Suprapubic skin (tissue), 4 donors: ENCODE results near the gene CNIH3. TPM values are rescaled to one million over a fixed set of nuclear protein-coding genes. Genes with fewer than 3 reads are reported as not detected.

Source experiments
- DNase-seq, 2 donors: peaks; one replicate each; pipeline ENCODE4 v3.0.0-alpha.2; 2019; ENCODE audit warnings: low spot score in 2 of 2
- H3K27ac ChIP-seq: fragments of 200-600 bp; sonication (generic); one replicate; pipeline ENCODE4 v1.5.1; 2019
- H3K27me3 ChIP-seq: fragments of 200-600 bp; sonication (generic); one replicate; pipeline ENCODE4 v1.5.1; 2019
- H3K36me3 ChIP-seq: fragments of 200-600 bp; sonication (generic); one replicate; pipeline ENCODE4 v1.5.1; 2019
- H3K4me1 ChIP-seq: fragments of 200-600 bp; sonication (generic); one replicate; pipeline ENCODE4 v1.5.1; 2019
- H3K4me3 ChIP-seq: fragments of 200-600 bp; sonication (generic); one replicate; pipeline ENCODE4 v1.5.1; 2019; ENCODE audit warnings: mild to moderate bottlenecking
- H3K9me3 ChIP-seq: fragments of 200-600 bp; sonication (generic); one replicate; pipeline ENCODE4 v1.5.1; 2019
- EP300 ChIP-seq: sonication (generic); formaldehyde crosslinking; IDR thresholded peaks from one replicate; pipeline ENCODE4 v1.6.1; 2017; ENCODE audit warnings: antibody characterized with exemption
- POLR2A ChIP-seq, 2 donors: fragments of 450-650 bp; IDR thresholded peaks; one replicate each; pipeline ENCODE4 v1.6.1; 2017; ENCODE audit warnings: antibody characterized with exemption in 2 of 2, mild to moderate bottlenecking in 2 of 2, moderate library complexity in 2 of 2
- POLR2AphosphoS5 ChIP-seq, 3 donors: sonication (generic); formaldehyde crosslinking; IDR thresholded peaks; one replicate each; pipeline ENCODE4 v1.6.1; 2017; ENCODE audit warnings: antibody characterized with exemption in 3 of 3
- WGBS: methylation state at CpG from one replicate; pipeline ENCODE4 v1.1.5; 2018; 5-methylcytosine and 5-hydroxymethylcytosine counted together
- total RNA-seq, 4 donors: library from RNA; depleted of rRNA; stranded (reverse); fragments of >200 nt; gene quantifications; one replicate each; pipeline ENCODE4 v1.1.0, GENCODE V29; 2016
- TF ChIP-seq, protein P1 (sequence below), 2 donors: fragments of 200-600 bp in 1 of 2; fragments of 450-650 bp in 1 of 2; sonication (generic) in 1 of 2; IDR thresholded peaks; one replicate each; pipeline ENCODE4 v1.5.1; 2016 to 2019; ENCODE audit warnings: antibody characterized with exemption in 2 of 2, mild to moderate bottlenecking in 1 of 2, moderate library complexity in 1 of 2

CNIH3 gene
- total RNA-seq, 4 donors from 2014 or later, result 0.57 to 6.7 (median 0.62) TPM; not detected in 1

DNA sequence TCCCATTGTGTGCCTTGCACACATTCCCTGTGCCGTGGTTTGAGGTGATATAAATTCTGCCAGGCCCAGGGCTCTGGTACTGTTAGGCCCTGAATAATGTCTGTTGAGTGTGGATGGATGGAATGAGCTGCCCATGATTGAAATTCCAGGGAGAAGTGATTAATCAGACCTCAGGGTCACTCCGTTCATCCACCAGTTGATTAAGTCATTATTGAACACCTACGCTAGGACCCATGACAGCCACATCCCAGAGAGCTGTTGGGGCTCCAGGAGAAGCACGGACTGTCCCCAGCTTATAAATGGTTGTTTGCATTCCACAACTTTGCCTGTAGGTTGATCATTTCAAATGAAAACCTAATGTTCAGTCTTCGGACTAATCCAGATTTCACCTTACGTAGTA lies 98.4 kb downstream of the CNIH3 start:
- Histone ChIP-seq H3K4me1 (no peaks in the 10 kb centered on the region), H3K27me3 (no peaks in the 10 kb centered on the region), H3K36me3 (no peaks in the 10 kb centered on the region), H3K4me3 (no peak overlapping the region), H3K27ac (no peak overlapping the region), H3K9me3 (no peaks in the 10 kb centered on the region)
- 92% methylated on average over 6 of the region's 6 CpGs for WGBS
- TF ChIP-seq EP300 (no peak), POLR2AphosphoS5 (IDR thresholded peaks at IDR 0.05) (no peak), POLR2A (IDR thresholded peaks at IDR 0.05) (no peak)
- TF ChIP-seq, protein P1, sequence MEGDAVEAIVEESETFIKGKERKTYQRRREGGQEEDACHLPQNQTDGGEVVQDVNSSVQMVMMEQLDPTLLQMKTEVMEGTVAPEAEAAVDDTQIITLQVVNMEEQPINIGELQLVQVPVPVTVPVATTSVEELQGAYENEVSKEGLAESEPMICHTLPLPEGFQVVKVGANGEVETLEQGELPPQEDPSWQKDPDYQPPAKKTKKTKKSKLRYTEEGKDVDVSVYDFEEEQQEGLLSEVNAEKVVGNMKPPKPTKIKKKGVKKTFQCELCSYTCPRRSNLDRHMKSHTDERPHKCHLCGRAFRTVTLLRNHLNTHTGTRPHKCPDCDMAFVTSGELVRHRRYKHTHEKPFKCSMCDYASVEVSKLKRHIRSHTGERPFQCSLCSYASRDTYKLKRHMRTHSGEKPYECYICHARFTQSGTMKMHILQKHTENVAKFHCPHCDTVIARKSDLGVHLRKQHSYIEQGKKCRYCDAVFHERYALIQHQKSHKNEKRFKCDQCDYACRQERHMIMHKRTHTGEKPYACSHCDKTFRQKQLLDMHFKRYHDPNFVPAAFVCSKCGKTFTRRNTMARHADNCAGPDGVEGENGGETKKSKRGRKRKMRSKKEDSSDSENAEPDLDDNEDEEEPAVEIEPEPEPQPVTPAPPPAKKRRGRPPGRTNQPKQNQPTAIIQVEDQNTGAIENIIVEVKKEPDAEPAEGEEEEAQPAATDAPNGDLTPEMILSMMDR (IDR thresholded peaks at IDR 0.05), result no peak
- no peak for DNase-seq

DNA sequence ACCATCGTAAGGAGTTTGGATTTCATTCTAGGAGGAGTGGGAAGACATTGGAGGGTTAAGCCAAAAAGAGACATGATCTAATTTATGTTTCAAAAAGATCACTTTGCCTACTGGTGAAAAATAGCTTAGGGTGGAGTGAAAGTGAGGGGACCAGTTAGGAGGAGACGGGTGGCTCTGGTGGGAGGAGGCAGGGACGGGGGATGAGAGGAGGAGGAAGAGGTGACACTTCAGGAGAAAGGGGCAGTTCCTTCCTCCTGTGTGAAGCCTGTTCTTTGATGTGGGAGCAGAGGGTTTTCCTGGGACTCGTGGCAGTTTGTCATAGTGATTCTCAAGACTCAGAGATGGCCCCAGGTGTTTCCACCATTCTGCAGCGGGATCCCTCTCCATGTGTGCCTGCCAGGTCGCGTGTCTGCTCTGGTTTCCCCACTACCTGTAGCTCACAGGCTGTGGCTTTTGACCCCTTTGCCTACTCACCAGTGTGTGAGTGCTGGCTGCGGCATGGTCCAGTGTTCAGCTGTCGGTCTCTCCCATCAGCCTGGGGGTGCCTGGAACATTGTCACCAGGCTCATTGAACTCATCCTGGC lies 102.4 kb downstream of the CNIH3 start:
- H3K27ac ChIP-seq, result no peak overlapping the region
- no peak for TF ChIP-seq EP300
- no peak overlapping the region for H3K4me3 ChIP-seq
- no peak for DNase-seq
- WGBS, result 67% methylated on average over 9 of the region's 9 CpGs
- H3K4me1 ChIP-seq, result no peaks in the 10 kb centered on the region
- H3K27me3 ChIP-seq, result no peaks in the 10 kb centered on the region
- H3K36me3 ChIP-seq, result no peaks in the 10 kb centered on the region
- H3K9me3 ChIP-seq, result no peaks in the 10 kb centered on the region

DNA sequence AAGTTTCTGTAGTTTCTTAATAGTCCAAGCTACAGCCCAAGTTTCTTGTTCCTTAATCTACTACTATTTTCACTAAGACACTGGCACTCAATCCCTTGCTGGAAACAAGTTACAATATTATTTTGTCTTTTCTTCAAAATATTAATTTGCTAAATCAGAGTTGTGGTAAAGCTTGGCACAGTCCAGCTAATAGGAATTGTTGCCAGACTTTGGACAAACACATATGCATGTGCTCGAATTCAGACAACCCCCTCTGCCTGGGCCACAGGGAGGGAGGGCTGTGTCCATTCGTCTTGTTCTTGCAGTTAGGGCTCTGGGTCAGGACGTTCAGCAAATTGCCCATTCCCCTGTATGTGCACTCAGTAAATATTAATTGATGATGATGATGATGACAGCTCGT lies 103.6 kb downstream of the CNIH3 start:
- no peaks in the 10 kb centered on the region for H3K4me1 ChIP-seq
- TF ChIP-seq POLR2A (IDR thresholded peaks at IDR 0.05), result no peak
- TF ChIP-seq POLR2AphosphoS5 (IDR thresholded peaks at IDR 0.05), result no peak
- TF ChIP-seq EP300, result no peak
- TF ChIP-seq, protein P1 (IDR thresholded peaks at IDR 0.05), result no peak
- no peaks in the 10 kb centered on the region for H3K36me3 ChIP-seq
- 58% methylated on average over 4 of the region's 4 CpGs for WGBS
- H3K27me3 ChIP-seq, result no peaks in the 10 kb centered on the region
- H3K4me3 ChIP-seq, result no peak overlapping the region
- no peak overlapping the region for H3K27ac ChIP-seq
- H3K9me3 ChIP-seq, result no peaks in the 10 kb centered on the region
- DNase-seq, result no peak

- Histone ChIP-seq H3K4me3 (no peak overlapping the region), H3K36me3 (no peaks in the 10 kb centered on the region), H3K27me3 (no peaks in the 10 kb centered on the region), H3K4me1 (no peaks in the 10 kb centered on the region), H3K9me3 (no peaks in the 10 kb centered on the region), H3K27ac (no peak overlapping the region)
- 70% methylated on average over 4 of the region's 5 CpGs for WGBS
- no peak for DNase-seq
- TF ChIP-seq, protein P1 (IDR thresholded peaks at IDR 0.05), result no peak
- TF ChIP-seq POLR2A (IDR thresholded peaks at IDR 0.05) (no peak), EP300 (no peak), POLR2AphosphoS5 (IDR thresholded peaks at IDR 0.05) (no peak)
These were observed 104.1 kb downstream of the CNIH3 start for GRCh38 chr1:224720216-224720615.

DNA sequence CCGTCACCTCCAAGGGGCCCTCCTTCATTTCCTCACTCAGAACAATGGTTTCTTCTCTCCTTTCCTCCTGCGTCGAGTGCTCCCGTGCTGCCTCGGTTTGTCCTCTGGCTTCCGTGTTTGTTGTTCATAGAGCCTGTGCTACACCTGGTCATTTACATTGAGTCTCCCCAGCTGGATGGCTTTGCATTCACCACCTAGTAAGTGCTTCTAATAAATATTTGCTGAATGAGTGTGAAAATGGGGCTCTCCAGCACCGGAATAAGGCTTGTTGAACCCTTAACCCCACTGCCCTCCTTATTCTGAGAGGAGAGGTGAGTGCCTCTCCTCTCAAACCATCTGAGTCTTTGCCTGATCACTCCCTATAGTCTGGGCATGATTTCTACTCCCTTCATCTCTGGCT lies 104.9 kb downstream of the CNIH3 start:
- WGBS, result 91% methylated on average over 7 of the region's 7 CpGs
- TF ChIP-seq, protein P1 (IDR thresholded peaks at IDR 0.05), result no peak
- no peak for TF ChIP-seq POLR2A (IDR thresholded peaks at IDR 0.05)
- no peak for TF ChIP-seq EP300
- DNase-seq, result no peak

GRCh38 chr1:224722838-224723237 lies 106.7 kb downstream of the CNIH3 start:
- Histone ChIP-seq H3K4me1 (peaks cover 19% of the 10 kb centered on the region), H3K9me3 (no peaks in the 10 kb centered on the region), H3K27ac (no peak overlapping the region), H3K27me3 (no peaks in the 10 kb centered on the region), H3K4me3 (no peak overlapping the region), H3K36me3 (no peaks in the 10 kb centered on the region)
- WGBS, result 59% methylated on average over 4 of the region's 8 CpGs
- TF ChIP-seq, protein P1 (IDR thresholded peaks at IDR 0.05), result no peak
- TF ChIP-seq POLR2AphosphoS5 (IDR thresholded peaks at IDR 0.05) (no peak), POLR2A (IDR thresholded peaks at IDR 0.05) (no peak), EP300 (no peak)
- DNase-seq, result no peak

More for the DNA sequence above, 104.9 kb downstream of the CNIH3 start:
- H3K9me3 ChIP-seq, result no peaks in the 10 kb centered on the region
- H3K4me1 ChIP-seq, result peaks cover 2% of the 10 kb centered on the region
- H3K27me3 ChIP-seq, result no peaks in the 10 kb centered on the region
- H3K36me3 ChIP-seq, result no peaks in the 10 kb centered on the region
- H3K27ac ChIP-seq, result no peak overlapping the region
- H3K4me3 ChIP-seq, result no peak overlapping the region
